Dendritic cell treated with granulocyte-macrophage colony-stimulating factor and Interleukin-4, amounts not matched to agents 40 ng/mL and 50 ng/mL, for 4 days (primary cell): ENCODE results near the gene MAN2C1.
A peak's percentile ranks its signal among the peaks of the same experiment; 100 is the strongest.
"Not testable (repeated sequence)": the region's sequence is repeated elsewhere in the genome, so short reads cannot be mapped to it uniquely, and the experiment has no call there.

ENCODE experiments used
- H3K27ac Mint-ChIP-seq: one replicate; pipeline ENCODE4 v1.8.0; 2022; ENCODE audit warnings: mild to moderate bottlenecking, mixed read lengths
- H3K27me3 Mint-ChIP-seq: one replicate; pipeline ENCODE4 v1.8.0; 2022; ENCODE audit warnings: mild to moderate bottlenecking, mixed read lengths
- H3K36me3 Mint-ChIP-seq: one replicate; pipeline ENCODE4 v1.8.0; 2022; ENCODE audit warnings: low read depth, mixed read lengths
- H3K4me1 Mint-ChIP-seq: one replicate; pipeline ENCODE4 v1.8.0; 2022; ENCODE audit warnings: low read depth, mixed read lengths
- H3K4me3 Mint-ChIP-seq: one replicate; pipeline ENCODE4 v1.8.0; 2022; ENCODE audit warnings: mild to moderate bottlenecking, moderate library complexity, mixed read lengths
- H3K9me3 Mint-ChIP-seq: one replicate; pipeline ENCODE4 v1.8.0; 2022; ENCODE audit warnings: mixed read lengths
- intact Hi-C: fragments of 100-400 bp; cut with micrococcal nuclease; formaldehyde crosslinking; loops from one replicate; pipeline ENCODE4 v1.15.0; 2022

Gene MAN2C1

DNA sequence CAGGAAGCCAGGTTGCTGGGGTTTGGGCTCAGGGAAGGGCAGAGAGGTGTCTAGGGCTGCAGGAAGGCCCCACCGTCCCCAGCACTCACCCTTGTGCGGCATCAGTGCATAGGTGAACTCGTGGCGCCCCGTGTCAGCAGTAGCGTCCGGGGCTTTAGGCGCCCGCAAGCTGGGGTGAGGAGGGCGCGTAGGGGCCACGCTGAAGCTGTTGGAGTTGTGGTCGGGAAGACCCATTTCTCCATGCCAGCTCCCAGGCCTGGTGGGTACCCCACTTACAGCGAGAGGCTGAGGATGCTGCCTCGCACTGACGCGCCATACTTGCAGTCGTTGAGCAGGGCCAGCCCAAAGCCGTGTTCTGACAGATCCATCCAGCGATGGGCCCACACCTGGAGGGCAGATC is 11.9 kb downstream of the MAN2C1 start:
- Mint-ChIP-seq H3K9me3 (no peaks in the 10 kb centered on the region), H3K4me1 (no peaks in the 10 kb centered on the region), H3K36me3 (peaks cover 89% of the 10 kb centered on the region), H3K27me3 (no peaks in the 10 kb centered on the region), H3K4me3 (no peak overlapping the region), H3K27ac (no peak overlapping the region)
- intact Hi-C loops: no loop called here

- peaks cover under 1% of the 10 kb centered on the region for H3K4me1 Mint-ChIP-seq
- H3K27me3 Mint-ChIP-seq: no peaks in the 10 kb centered on the region
- no peak overlapping the region for H3K4me3 Mint-ChIP-seq
- no peak overlapping the region for H3K27ac Mint-ChIP-seq
- H3K9me3 Mint-ChIP-seq: no peaks in the 10 kb centered on the region
- intact Hi-C loops: no loop called here
- peaks cover 84% of the 10 kb centered on the region for H3K36me3 Mint-ChIP-seq
These were observed 12.4 kb downstream of the MAN2C1 start for GRCh38 chr15:75356006-75356405.

DNA sequence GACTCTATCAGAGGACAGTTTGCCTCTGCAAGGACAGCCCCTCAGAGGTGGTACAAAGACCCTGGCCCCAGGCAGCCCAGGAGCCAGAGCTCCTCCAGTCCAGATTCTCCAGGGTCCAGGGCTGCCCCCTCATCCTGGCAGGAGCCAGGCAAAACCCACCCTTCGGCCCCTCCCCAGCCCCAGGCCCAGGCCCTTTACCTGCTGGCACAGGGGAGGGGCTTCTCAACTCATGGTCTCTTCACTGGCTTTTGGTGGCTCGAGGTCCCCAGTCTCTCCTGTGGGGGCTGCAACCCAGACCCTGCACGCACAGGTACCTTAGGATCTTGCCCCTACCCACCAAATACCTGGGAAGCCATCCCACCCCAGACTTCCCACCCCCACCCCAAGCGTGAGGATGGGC is 13.0 kb downstream of the MAN2C1 start:
- no peak overlapping the region for H3K4me3 Mint-ChIP-seq
- peaks cover 78% of the 10 kb centered on the region for H3K36me3 Mint-ChIP-seq
- no peak overlapping the region for H3K27ac Mint-ChIP-seq
- H3K27me3 Mint-ChIP-seq: no peaks in the 10 kb centered on the region
- no peaks in the 10 kb centered on the region for H3K9me3 Mint-ChIP-seq
- intact Hi-C loops: no loop called here
- peaks cover 7% of the 10 kb centered on the region for H3K4me1 Mint-ChIP-seq

- Mint-ChIP-seq H3K27me3 (peaks cover 7% of the 10 kb centered on the region), H3K36me3 (peaks cover 76% of the 10 kb centered on the region), H3K27ac (no peak overlapping the region), H3K4me1 (peaks cover 16% of the 10 kb centered on the region), H3K4me3 (no peak overlapping the region), H3K9me3 (peaks cover 5% of the 10 kb centered on the region)
- intact Hi-C loops: no loop called here
These were observed 14.0 kb downstream of the MAN2C1 start for GRCh38 chr15:75354454-75354853.

DNA sequence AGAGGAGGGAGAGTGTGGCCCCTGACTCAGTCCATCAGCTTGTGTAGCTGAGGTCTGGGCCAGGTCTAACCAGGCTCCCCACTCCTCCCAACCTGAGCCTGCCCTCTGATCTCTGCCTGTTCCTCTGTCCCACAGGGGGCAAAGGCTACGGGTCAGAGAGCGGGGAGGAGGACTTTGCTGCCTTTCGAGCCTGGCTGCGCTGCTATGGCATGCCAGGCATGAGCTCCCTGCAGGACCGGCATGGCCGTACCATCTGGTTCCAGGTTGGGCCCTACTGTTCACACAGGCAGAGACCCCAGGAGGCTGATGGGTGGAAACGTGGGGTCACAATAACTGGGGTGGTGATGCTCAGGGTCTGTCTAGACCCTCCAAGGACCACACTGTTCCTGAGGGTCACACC is 14.8 kb downstream of the MAN2C1 start:
- peaks cover 7% of the 10 kb centered on the region for H3K9me3 Mint-ChIP-seq
- intact Hi-C loops: no loop called here
- peaks cover 68% of the 10 kb centered on the region for H3K36me3 Mint-ChIP-seq
- H3K27ac Mint-ChIP-seq: peak overlapping the region; percentile 3
- H3K4me1 Mint-ChIP-seq: peaks cover 24% of the 10 kb centered on the region
- H3K27me3 Mint-ChIP-seq: peaks cover 16% of the 10 kb centered on the region
- H3K4me3 Mint-ChIP-seq: no peak overlapping the region

- intact Hi-C loops: no loop called here
- Mint-ChIP-seq H3K9me3 (peaks cover 7% of the 10 kb centered on the region), H3K36me3 (peaks cover 60% of the 10 kb centered on the region), H3K27ac (no peak overlapping the region), H3K4me3 (no peak overlapping the region), H3K27me3 (peaks cover 26% of the 10 kb centered on the region), H3K4me1 (peaks cover 32% of the 10 kb centered on the region)
These were observed 16.0 kb downstream of the MAN2C1 start for GRCh38 chr15:75352186-75353080.

DNA sequence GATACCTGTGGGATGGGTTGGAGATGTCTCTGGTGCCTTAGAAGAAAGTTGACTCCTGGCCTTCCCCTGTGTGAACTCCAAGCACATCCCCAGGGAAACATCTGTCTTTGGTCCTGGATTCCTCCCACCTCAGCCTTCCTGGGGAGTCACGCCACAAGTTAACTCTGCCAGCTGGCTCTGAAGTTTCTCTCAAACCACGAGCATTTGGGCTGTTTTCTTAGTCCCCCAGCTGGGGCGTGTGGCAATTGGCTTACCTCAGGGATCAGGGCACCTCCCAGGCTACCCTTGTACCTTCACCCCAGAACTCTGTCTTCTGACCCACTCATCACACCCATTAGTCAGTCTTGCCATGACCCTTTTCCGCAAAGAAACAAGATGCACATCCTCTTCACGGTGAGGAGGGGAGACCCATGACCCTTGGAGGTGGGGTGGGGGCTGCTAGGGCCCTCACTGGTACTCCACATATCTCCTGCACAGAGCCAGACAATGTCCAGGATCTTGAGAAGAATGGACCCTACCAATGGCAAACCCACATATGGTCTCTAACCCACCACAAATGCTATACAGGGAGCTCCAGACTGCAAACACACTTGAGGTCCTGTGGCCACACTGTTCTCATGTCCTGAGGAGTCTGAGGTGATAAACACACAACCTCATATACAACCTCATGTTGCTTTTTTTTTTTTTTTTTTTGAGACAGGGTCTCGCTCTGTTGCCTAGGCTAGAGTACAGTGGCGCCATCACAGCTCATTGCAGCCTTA is 17.6 kb downstream of the MAN2C1 start:
- intact Hi-C loops: no loop called here
- Mint-ChIP-seq H3K9me3 (peaks cover 7% of the 10 kb centered on the region), H3K27me3 (peaks cover 41% of the 10 kb centered on the region)

GRCh38 chr15:75349851-75350588 is 18.4 kb downstream of the MAN2C1 start:
- H3K9me3 Mint-ChIP-seq: peaks cover 7% of the 10 kb centered on the region

More for the DNA sequence above, 17.6 kb downstream of the MAN2C1 start:
- no peak overlapping the region for H3K4me3 Mint-ChIP-seq
- H3K4me1 Mint-ChIP-seq: peaks cover 40% of the 10 kb centered on the region
- no peak overlapping the region for H3K27ac Mint-ChIP-seq
- H3K36me3 Mint-ChIP-seq: peaks cover 50% of the 10 kb centered on the region

GRCh38 chr15:75349351-75349669 is 19.1 kb downstream of the MAN2C1 start:
- H3K27ac Mint-ChIP-seq, H3K4me3 Mint-ChIP-seq, H3K9me3 Mint-ChIP-seq, intact Hi-C loops: not testable (repeated sequence)
- Mint-ChIP-seq H3K4me1 (peaks cover 40% of the 10 kb centered on the region), H3K36me3 (peaks cover 36% of the 10 kb centered on the region), H3K27me3 (peaks cover 55% of the 10 kb centered on the region)

More at GRCh38 chr15:75349851-75350588, 18.4 kb downstream of the MAN2C1 start:
- intact Hi-C loops: no loop called here
- Mint-ChIP-seq H3K27me3 (peaks cover 49% of the 10 kb centered on the region), H3K27ac (no peak overlapping the region), H3K4me1 (peaks cover 40% of the 10 kb centered on the region), H3K4me3 (no peak overlapping the region), H3K36me3 (peaks cover 43% of the 10 kb centered on the region)

DNA sequence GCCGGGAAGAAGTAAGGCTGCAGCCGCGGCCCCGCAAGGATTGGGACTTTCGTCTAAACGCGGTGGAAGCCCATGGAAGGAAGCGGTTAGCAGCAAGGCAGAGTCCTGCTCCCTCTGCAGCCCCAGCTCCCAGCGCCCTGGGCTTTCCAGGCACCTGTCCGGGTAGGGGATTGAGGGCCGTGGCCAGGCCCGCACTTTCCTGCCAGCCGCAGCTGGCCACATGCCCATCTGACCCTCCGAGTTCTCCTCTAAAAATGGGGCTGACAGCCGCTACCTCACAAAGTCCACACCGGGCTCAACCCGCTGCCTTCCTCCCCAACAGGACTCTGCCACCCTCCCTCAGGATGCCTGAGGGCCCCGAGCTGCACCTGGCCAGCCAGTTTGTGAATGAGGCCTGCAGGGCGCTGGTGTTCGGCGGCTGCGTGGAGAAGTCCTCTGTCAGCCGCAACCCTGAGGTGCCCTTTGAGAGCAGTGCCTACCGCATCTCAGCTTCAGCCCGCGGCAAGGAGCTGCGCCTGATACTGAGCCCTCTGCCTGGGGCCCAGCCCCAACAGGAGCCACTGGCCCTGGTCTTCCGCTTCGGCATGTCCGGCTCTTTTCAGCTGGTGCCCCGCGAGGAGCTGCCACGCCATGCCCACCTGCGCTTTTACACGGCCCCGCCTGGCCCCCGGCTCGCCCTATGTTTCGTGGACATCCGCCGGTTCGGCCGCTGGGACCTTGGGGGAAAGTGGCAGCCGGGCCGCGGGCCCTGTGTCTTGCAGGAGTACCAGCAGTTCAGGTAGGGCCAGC is 19.7 kb downstream of the MAN2C1 start:
- intact Hi-C loops: no loop called here
- Mint-ChIP-seq H3K27me3 (peaks cover 60% of the 10 kb centered on the region), H3K9me3 (peaks cover 7% of the 10 kb centered on the region), H3K36me3 (peaks cover 30% of the 10 kb centered on the region), H3K27ac (peak overlapping the region; percentile 37), H3K4me1 (peaks cover 40% of the 10 kb centered on the region), H3K4me3 (peak overlapping the region; percentile 93)

- H3K27me3 Mint-ChIP-seq: peaks cover 62% of the 10 kb centered on the region
- H3K4me1 Mint-ChIP-seq: peaks cover 40% of the 10 kb centered on the region
- intact Hi-C loops: no loop called here
- H3K36me3 Mint-ChIP-seq: peaks cover 23% of the 10 kb centered on the region
- H3K4me3 Mint-ChIP-seq: peak overlapping the region; percentile 93
- H3K27ac Mint-ChIP-seq: peak overlapping the region; percentile 80
- H3K9me3 Mint-ChIP-seq: peaks cover 7% of the 10 kb centered on the region
These were observed 20.3 kb downstream of the MAN2C1 start for GRCh38 chr15:75348034-75348561.

DNA sequence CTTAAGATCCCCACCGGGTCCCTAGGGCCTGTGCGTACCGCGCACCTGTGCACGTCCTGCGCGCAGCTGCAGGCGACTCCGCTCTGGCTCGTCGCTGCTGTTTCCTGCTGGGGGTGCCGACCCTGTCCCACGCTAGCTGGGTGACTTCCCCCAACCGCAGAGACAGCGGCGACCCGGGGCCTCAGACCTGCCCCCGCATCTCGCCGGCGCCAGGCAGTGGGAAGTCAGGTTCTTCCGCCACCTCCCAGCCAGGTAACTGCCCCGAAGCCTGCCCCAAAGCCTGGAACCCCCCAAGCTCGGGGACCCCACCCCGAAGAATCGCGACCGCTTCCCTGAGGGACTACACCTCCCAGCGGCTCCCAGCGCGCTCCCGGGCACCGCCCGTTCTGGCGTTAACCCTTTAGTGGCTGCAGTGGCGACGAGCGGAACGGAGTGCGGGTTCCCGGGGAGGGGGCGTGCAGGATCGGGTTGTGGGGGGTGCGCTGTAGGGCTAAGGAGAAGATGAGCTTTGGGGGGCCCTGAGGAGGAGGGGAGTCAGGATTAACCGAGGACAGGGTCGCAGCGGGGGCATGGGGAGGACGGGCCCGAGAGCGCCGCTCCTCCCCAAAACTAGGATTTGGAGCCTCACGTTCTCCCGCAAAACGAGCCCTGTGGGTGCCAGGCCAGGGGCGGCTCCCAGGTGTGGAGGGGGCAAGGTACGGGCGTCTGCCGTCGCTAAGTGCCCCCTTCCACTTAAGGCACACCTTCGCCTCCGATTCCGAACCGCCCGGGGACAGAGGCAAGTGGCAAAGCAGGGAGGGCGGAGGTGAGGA is 21.0 kb downstream of the MAN2C1 start:
- intact Hi-C loops: no loop called here
- peak overlapping the region; percentile 93 for H3K4me3 Mint-ChIP-seq
- peaks cover 62% of the 10 kb centered on the region for H3K27me3 Mint-ChIP-seq
- peaks cover 40% of the 10 kb centered on the region for H3K4me1 Mint-ChIP-seq
- H3K9me3 Mint-ChIP-seq: peaks cover 7% of the 10 kb centered on the region
- peak overlapping the region; percentile 80 for H3K27ac Mint-ChIP-seq
- H3K36me3 Mint-ChIP-seq: peaks cover 18% of the 10 kb centered on the region
